SIG-M5 treated with dmso at 0.1 percent for 504 hours (cell line): ENCODE measurements around the gene ATP2C2.

ENCODE experiments used
- DNase-seq: peaks from one replicate; lab custom pipeline; 2025; ENCODE audit not compliant: unreplicated experiment; lab: John Stamatoyannopoulos, UW

Gene ATP2C2

DNA sequence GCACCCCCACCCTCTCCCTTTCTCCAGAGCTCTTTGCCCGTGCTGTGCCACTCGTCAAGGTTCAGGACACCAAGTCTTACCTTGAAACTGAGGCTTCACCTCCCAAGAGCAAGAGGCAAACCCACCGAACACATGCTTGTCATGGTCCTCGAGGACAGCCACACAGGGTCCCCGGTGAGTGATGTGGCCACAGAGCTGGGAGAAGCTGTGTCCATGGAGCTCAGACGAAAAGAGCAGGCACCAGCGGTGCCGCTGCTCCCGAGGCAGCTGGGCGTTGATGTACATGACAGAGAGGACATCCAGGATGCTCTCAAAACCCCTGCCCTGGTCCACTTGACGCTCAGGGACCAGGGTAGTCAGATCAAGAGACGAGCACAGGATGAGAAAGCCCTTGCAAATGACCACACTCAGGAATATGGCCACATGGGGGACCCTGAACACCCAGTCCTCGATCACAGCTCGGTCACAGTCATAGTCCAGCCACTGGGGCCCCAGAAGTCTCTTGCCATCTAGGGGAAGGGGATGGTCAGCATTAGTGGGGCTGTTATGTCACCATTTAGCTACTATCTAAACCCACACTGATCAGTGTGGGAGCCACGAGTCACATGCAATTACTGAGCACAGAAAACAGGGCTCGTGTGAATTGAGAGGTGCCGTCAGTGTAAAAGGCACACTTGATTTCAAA lies 118.4 kb downstream of the ATP2C2 start:
- no peak for DNase-seq

DNA sequence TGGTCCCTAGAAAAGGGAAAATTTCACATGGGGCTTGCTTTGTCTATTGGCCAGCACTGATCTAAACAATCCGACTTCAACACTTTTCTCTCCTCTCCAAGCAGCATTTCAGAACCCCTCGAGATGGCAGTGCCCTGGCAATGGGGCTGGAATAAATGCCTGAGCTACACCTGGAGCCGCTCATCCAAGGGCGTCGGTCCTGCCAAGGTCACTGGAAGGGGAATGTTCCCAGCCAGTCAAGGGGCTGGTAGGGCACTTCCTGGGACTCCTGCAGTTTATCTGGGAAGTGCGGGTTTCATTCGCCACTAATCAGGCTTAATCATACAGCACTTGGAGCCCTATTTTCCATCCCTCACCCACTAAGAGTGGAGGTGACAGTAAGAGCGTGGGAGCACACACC lies 119.0 kb downstream of the ATP2C2 start:
- no peak for DNase-seq

DNA sequence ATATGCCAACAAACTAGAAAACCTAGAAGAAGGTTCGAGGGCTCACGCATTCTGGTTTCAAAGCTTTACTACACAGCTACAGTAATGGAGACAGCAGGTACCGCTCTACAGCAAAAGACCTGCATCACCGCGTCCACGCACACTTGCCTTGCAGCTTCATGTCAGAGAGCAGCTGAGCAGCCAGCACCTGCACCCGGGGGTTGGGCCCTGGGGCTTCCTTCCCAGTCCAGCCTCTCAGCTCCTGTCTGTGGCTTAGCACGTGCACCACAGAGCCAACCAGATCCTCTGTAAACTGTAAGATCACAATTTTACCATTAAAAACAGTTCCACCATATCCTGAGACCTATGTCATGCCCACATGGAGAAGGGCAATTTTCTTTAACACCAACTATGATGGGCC lies 120.8 kb downstream of the ATP2C2 start:
- no peak for DNase-seq

DNA sequence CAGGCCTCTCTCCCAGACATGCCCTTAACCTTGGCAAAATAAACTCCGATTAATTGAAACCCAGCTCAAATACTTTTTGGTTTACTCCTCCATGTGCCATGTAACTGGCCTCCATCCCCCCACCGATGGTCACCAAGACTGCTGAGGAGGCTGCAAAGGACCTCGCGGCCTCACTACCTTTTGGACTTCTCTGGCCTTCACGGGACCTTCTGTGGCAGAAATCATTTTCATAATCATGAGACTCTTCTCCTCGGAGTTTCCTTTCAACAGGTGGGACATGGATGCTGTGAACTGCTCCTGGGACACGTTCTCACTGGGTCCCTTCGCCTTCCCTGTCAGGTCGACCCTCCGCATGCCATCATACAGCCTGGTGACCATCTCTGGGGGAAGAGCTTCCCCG lies 127.2 kb downstream of the ATP2C2 start:
- no peak for DNase-seq

DNA sequence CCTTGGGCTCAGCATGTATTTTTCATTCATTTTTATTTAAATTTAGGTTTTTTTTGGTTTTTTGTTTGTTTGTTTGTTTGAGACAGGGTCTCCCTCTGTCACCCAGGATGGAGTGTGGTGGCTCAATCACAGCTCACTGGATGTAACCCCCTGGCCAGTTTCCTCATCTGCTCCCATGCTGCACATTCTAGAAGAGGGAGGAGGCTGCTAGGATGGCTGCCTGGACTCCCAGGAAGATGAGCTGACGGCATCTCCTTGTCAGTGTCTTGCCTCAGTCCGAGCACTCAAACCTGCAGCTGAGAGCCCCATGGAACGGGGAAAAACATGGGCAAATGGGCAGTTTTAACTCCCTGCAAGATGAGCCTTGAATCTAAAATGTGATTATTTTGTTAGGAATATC lies 128.7 kb downstream of the ATP2C2 start:
- DNase-seq: no peak

DNA sequence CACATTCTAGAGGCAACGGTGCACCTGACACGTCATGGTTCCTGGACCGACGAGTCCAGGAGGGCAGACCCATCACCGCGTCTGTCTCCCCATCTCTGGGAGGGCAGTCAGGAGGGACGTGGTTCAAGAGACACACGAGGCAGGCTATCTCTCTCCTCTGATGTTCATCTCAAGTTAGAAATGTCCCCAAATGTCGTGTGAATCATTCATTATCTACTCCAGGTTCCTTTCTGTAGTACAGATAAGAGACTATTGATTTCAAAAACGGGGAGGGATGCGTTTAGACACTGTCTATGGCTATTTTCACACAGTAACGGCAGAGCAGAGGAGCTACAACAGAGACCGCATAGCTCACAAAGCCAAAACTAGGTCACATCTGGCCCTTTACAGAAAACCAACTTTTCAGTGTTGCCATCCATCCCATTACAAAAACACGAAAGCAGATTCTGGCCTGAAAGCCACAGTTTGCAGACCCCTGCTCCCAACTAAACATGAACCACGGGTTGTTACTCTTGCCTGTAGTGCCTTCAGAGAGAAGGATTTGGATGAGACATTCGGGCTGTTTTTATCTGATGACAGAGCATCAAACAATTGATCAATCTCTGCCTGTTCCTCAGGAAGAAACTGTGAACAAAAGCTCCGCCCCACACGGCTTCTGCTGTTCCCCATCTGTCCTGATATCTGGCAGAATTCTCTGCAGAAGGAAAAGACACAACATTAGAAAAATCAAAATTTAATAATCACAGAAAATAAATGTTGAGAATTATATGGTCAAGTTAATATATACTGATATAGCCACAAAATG lies 129.3 kb downstream of the ATP2C2 start:
- DNase-seq: no peak

DNA sequence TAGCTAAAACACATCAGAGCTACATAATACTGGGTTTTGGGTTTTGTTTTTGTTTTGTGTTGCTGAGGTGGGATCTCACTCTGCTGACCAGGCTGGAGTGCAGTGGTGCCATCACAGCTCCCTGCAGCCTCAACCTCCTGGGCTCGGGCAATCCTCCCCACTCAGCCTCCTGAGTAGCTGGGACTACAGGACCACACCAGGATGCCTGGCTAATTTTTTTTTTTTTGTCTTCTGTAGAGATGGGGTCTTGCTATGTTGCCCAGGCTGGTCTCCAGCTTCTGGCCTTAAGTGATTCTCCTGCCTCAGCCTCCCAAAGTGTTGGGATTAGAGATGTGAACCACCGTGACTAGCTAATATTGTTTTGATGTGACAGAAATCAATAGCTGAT lies 129.9 kb downstream of the ATP2C2 start:
- DNase-seq: no peak

DNA sequence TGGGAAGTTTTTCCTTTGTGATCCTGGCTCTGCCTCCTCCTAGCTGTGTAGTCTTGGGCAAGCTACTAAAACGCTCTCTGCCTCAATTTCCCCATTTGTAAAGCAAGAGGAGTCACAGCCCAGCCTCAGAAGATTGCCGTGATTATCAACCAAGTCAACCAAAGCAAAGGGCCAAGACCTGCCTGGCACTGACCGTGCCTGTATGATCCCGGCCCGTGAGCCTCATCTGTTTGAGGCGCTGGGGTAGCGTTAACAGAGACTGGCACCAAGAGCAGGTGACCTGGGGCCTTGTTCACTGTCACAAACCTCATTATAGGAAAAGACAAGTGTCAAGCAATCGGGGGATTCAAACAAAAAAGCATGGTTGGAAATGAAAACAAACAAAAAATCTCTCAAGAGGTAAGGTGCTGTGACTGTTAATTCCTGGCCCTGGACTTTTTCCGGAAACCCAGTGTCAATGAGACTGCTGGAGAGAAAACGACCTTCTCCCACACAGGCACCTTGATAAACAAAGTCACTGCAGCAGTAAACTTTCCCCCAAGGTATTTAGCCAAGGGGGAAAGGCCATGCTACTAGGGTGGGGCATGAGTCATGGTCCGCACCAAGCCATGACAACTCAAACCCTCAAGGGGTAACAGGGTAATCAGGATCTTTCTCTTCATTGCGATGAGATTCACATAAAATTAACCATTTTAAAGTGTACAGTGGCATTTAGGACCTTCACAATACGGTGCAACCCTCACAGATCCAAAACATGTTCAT lies 130.7 kb downstream of the ATP2C2 start:
- no peak for DNase-seq

DNA sequence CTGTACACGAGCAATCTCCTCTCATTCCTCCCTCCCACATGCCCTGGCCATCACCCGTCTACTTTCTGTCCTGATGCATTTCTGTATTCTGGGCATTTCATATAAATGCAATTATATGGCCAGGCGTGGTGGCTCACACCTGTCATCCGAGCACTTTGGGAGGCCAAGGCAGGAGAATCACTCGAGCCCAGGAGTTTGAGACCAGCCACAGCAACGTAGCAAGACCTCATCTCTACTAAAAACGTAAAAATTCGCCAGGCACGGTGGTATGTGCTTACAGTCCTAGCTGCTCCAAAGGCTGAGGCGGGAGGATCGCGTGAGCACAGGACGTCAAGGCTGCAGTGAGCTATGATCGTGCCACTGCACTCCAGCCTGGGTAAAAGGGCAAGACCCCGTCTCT lies 131.3 kb downstream of the ATP2C2 start:
- DNase-seq: no peak

DNA sequence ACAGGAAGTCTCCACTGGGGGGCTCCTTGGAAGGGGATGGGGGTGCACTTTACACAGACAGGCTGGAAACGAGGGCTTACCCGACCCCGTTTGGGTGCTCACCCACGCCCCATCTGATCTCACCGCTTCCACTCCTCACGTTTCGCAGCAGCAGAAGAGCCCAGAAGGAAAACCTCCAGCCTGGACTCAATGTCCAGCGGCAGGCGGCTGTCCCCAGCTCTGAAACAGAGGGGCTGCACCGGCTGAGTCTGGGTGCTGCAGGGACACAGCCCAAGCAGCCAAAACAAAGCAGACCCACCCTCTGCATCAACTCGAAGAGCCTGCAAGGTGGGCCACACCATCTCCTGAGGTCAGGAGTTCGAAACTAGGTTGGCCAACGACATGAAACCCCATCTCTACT lies 132.2 kb downstream of the ATP2C2 start:
- no peak for DNase-seq

DNA sequence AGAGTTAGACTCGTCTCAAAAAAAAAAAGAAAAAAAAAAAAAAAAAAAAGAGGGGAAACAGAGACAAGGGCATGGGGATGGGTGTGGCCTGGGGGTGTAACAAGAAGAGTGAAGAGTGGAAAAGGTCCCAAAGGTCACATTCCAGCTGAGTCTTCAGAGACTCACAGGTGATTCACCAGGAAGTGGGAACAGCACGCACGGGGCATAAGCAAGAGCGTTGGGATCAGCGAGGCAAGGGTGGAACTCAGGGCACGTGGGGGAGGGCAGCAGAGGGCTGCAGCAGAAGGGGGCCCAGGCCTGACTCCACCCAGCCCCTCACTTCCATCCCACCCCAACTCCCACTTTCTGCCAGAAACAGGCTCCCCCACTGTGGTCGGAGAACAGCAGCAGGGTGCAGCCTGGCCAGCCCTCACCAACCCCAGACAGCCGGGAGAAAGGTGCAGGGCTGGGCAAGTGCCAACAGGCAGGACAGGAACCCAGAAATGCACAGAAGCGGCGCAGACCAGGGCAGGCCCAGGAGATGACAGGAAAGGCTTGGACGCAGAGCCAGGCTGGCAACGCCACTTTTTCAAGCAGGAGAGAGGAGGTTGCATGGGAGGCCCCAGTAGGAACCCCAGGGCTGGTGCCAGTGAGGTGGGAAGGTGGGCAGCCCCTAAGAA lies 132.9 kb downstream of the ATP2C2 start:
- no peak for DNase-seq

DNA sequence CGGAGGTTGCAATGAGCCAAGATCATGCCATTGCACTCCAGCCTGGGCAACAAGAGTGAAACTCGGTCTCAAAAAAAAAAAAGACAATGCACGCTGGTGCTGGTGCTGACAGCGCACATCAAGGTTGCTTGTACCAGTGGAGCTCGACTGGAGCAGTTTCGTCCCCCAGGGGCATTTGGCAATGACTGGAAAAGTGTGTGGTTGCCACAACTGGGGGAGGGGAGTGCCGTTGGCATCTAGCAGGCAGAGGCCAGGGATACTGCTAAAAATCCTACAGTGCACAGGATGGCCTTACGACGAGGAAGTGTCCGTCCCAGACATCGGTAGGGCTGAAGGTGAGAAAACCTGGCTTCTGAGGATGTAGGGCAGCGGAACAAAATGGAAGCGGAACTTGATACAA lies 133.7 kb downstream of the ATP2C2 start:
- DNase-seq: no peak

DNA sequence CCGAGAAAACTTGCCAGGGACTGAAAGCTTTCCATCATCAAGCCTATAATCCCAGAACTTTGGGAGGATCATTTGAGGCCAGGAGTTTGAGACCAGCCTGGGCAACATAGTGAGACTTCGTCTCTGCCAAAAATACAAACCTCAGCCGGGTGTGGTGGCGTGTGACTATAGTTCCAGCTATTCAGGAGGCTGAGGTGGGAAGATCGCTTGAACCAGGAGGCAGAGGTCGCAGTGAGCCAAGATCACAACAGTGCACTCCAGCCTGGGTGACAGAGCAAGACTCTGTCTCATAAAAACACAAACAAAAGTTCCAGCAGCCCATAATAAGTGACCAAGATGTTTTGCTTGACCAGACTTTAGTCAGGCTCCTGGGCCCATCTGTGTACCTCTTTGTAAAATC lies 134.2 kb downstream of the ATP2C2 start:
- no peak for DNase-seq

DNA sequence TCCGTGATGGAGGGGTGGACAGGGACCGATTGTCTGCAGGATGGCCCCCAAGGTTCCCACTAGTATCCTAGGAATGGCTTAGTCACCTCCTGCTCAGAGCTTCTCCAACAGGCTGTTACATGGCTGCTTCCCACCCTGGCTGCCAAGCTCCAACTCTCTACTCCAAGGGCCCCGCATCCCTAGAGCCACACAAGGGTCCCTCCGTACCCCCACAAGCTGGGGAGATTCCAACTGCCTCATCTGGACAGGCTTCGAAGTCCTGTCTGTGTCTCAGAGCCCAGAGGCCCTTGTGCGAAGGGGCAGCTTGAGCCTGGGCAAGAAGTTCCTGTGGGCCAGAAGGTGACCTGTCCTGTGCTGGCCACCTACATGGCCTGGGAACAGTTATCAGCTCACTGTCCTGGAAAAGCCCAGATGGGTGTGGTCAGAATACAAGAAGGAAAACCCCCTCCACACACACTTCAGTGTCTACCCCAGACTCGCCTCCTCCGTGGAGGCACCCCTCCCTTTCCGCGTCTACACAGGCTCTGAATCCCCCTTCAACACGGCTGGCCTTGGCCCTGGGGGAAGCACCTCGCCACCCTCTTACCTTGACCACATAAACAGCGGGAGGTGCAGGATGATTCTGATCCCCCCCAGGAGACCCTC lies 135.5 kb downstream of the ATP2C2 start:
- DNase-seq: no peak

DNA sequence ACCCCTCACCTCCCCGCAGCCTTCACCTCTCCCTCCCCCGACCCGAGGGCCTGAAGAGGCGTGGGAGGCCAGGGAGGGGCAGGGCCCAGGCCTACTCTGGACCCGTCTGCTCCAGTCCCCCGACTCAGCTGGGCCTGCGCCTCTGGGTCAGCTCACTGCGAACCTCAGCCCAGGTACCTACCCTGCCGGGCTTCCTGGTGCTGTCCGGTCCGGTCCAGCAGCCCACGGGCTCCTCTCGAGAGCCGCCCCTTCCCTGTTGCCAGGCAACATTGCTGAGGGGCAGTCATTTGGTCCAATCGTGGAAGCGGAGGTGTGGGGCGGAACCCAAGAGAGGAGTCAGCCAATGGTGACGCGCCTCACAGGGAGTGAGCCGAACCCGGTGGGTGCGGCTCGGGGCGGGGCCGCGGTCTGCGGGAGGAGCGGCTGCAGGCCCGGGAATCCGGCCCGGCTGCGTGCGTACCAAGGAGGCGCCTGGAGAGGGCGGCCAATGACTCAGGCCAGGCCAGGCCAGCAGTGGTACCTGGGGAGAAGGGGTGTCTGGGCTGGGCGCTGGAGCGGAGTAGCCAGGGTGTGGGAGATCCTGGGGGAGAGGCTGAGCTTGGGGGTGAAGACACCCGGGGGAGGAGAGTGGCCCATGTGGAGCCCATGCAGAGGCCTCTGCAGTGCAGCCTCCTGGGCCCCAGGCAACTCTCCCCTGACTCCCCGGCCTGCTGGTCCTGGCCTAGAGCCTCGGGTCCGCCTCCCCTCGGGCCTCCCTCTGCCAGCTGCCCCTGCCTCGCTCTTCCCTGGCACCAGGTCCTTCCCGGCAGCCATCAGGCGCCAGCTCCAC lies 136.3 kb downstream of the ATP2C2 start, which contains the start of gene MEAK7:
MEAK7 (minus strand) TSS at position 240 of the 829 bp plus-strand sequence. CDS start 6,573 bp downstream, outside the sequence.
- DNase-seq: peak; percentile 93

DNA sequence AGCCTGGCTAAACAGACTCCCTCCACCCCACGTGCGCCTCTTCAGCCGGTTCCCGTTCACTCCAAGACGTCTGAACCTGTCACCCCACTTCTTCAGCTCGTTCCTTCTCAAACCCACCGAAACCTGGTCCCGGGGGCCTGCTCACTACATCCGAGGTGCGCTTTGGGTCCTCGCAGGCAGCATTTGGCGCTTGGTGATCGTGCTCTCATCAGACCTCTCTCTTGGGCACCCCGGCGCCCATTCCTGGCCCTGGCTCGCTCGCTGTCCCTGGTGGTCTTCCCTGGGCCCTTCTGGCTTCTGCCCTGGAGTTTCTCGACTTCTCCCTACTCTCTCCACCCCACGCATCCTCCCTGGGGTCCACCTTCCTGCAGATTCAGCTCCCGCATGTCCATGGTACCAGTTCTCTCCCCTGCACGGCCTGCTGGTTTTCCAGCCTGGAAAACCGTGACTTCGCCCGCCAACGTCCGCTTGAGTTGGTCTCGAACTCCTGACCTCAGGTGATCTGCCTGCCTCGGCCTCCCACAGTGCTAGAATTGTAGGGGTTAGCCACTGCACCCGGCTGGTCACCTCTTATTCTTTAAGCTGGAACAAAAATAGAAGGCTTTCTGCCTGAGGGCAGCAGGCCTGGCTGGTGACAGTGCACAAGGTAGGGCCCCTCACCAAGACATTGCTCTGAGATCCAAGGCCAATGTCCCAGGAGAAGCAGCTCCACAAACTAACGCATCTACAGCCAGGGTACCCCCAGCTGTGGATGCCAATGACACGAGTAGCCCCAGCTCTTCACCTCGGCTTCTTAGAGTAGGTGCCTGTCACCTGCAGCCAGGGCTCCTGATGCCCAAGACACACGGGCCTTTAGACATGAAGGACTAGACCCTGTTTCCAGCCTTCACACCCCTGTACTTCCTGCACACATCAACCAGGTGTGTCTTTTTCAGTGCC lies 137.2 kb downstream of the ATP2C2 start:
- peak; percentile 33 for DNase-seq

DNA sequence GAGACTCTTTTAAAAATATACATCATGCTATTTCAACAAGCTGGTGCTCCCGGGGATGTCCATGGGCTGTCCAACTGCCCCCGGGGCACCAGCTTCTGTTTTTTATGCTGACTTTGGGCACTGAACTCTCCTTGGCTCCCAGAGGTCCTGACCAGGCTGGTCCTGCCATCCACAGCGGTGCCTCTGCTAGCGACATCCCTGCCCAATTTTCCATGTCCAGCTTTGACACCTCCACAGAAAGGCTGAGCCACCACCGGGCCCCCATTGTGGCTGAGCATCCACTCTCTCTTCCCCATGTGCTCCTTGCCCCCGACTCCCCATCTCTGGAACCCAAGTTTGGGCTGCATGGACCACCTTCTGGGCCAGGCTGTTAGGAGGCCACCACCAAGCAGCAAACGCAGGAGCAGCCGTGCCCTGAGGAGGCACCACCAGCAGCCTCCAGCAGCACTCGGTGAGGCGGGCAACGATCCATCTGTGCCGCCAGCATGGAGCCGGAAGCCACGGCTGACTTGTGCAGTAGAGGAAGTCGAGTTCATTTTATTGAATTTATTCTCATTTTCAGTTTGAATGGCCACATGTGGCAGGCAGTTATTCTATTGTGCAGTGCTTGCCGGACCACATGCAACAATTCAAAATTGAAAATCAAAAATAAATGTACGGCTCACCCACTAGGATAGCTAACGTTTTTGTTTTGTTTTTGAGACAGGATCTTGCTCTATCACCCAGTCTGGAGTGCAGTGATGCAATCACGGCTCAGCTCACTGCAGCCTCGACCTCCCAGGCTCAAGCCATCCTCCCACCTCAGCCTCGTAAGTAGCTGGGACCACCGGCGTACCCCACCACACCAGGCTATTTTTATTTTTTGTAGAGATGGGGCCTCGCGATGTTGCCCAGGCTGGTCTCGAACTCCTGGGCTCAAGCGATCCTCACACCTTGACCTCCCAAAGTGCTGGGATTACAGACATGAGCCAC lies 139.0 kb downstream of the ATP2C2 start:
- no peak for DNase-seq

DNA sequence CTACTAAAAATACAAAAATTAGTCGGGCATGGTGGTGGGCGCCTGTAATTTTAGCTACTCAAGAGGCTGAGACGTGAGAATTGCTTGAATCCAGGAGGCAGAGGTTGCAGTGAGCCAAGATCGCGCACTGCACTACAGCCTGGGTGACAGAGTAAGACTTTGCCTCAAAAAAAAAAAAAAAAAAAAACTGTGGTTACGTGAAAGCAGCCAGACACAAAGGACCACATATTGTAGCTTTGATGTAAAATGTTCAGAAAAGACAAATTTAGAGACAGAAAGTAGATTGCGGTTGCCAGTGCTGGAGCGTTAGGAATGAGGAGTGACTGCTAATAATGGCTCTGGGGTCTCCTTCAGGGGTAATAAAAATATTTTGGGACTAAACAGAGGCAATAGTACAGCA lies 140.2 kb downstream of the ATP2C2 start:
- DNase-seq: no peak
